Testis (tissue), 3 donors: Measurements from ENCODE around the gene CENPT. TPM values are rescaled to one million over a fixed set of nuclear protein-coding genes. Genes with fewer than 3 reads are reported as not detected.

ENCODE experiments used
- DNase-seq: peaks from one replicate; pipeline ENCODE4 v3.0.0-alpha.2; 2019
- H3K27ac ChIP-seq, 2 donors: fragments of 200-600 bp; sonication (generic); one replicate each; pipeline ENCODE4 v1.5.1; 2019
- H3K27me3 ChIP-seq: fragments of 200-600 bp; sonication (generic); one replicate; pipeline ENCODE4 v1.5.1; 2019
- H3K36me3 ChIP-seq: fragments of 200-600 bp; sonication (generic); one replicate; pipeline ENCODE4 v1.5.1; 2017; ENCODE audit warnings: low read depth; ENCODE audit errors: missing control alignments
- H3K4me1 ChIP-seq: fragments of 200-600 bp; sonication (generic); one replicate; pipeline ENCODE4 v1.5.1; 2019
- H3K4me3 ChIP-seq, 2 donors: fragments of 200-600 bp; sonication (generic); one replicate each; pipeline ENCODE4 v1.5.1; 2017 to 2019
- H3K9me3 ChIP-seq: fragments of 200-600 bp; sonication (generic); one replicate; pipeline ENCODE4 v1.5.1; 2017
- CTCF ChIP-seq, 3 experiments: fragments of 450-650 bp in 2 of 3; fragments of 200-600 bp in 1 of 3; sonication (generic) in 1 of 3; IDR thresholded peaks; one replicate each; pipeline ENCODE4 v1.5.1; 2016 to 2019; ENCODE audit warnings: antibody characterized with exemption in 3 of 3, mild to moderate bottlenecking in 2 of 3, moderate library complexity in 1 of 3
- POLR2A ChIP-seq: fragments of 450-650 bp; IDR thresholded peaks from one replicate; pipeline ENCODE4 v1.6.1; 2017; ENCODE audit warnings: antibody characterized with exemption, mild to moderate bottlenecking, moderate library complexity
- WGBS, 2 donors: methylation state at CpG; one replicate each; pipeline ENCODE4 v1.1.5; 2018; 5-methylcytosine and 5-hydroxymethylcytosine counted together
- intact Hi-C: fragments of 100-400 bp; cut with DNase I; formaldehyde crosslinking; loops from one replicate; pipeline ENCODE4 v1.15.1; 2023; ENCODE audit warnings: low total_unique reads
- polyA plus RNA-seq: library from polyadenylated mRNA; stranded (reverse); fragments of 350-450 nt; fragmentation: Illumina TruSeq; extraction: RNeasy Lipid Tissue Mini Kit (QIAGEN cat#74804); gene quantifications from one replicate; pipeline ENCODE4 v1.2.3, GENCODE V29; 2014; ENCODE audit warnings: low read depth, low replicate concordance; ENCODE audit not compliant: insufficient read depth
- total RNA-seq, 2 donors: library from RNA; depleted of rRNA; stranded (reverse); fragments of >200 nt; gene quantifications; one replicate each; pipeline ENCODE4 v1.2.3, GENCODE V29; 2016

The CENPT gene
- total and polyA plus RNA-seq, 3 donors from 2014 or later = 108 to 154 (median 115) TPM

DNA sequence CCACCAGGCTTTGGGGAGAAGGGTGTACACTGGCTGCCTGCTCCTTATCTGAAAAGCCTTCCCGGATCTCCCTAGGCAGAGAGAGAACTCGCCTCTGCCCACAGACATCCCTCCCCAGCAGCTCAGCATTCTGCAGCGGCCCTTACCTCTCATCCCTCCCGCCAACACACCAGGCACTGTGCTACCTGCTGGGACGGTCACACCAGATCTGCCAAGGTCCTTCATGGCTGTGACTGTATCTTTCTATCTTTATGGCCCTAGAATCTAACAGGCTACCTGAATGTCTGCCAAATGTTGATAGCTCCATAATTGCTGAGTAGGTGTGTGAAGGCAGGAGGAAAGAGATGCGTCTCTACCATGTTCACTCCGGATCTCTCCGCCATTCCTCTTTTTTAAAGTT, 32.9 kb downstream of the CENPT start:
- intact Hi-C loops = no loop called here
- Histone ChIP-seq H3K36me3 (no peaks in the 10 kb centered on the region), H3K27me3 (no peaks in the 10 kb centered on the region), H3K4me3 (no peak overlapping the region), H3K4me1 (no peaks in the 10 kb centered on the region), H3K9me3 (no peaks in the 10 kb centered on the region), H3K27ac (no peak overlapping the region)
- 84 to 92% methylated on average over 4 to 8 of the region's 8 CpGs for WGBS, 2 donors
- TF ChIP-seq CTCF (IDR thresholded peaks at IDR 0.05) (no peak), POLR2A (no peak)
- DNase-seq = no peak

GRCh38 chr16:67811899-67812298, 35.6 kb downstream of the CENPT start:
- 92 to 93% methylated on average over 1 of the region's 1 CpG for WGBS, 2 donors
- Histone ChIP-seq H3K36me3 (no peaks in the 10 kb centered on the region), H3K9me3 (no peaks in the 10 kb centered on the region), H3K27ac (no peak overlapping the region), H3K27me3 (no peaks in the 10 kb centered on the region), H3K4me3 (no peak overlapping the region), H3K4me1 (no peaks in the 10 kb centered on the region)
- intact Hi-C loops = no loop called here
- no peak for TF ChIP-seq CTCF (IDR thresholded peaks at IDR 0.05)
- no peak for DNase-seq

DNA sequence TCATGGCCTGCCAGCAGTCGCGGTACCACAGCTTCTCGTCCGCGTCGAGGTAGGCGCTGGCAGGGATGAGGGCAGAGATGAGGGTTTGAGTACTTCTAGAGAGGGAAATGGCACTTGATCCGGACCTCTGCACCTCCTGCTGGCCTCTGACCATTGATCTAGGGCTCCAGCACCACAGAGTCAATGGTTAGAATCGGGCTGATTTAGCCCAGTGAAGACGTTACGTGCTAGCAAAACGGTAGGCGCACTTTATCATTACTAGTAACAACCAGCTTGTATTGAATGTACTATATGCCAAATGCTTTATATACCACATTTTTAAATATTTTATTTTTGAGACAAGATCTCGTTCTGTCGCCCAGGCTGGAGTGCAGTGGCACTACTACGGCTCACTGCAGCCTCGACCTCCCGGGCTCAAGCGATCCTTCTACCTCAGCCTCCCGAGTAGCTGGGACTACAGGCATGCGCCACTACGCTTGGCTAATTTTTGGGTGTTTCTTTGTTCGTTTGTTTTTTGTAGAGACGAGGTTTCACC, 40.3 kb downstream of the CENPT start:
- TF ChIP-seq CTCF (IDR thresholded peaks at IDR 0.05) (no peak), POLR2A (no peak)
- H3K36me3 ChIP-seq = no peaks in the 10 kb centered on the region
- H3K27me3 ChIP-seq = no peaks in the 10 kb centered on the region
- H3K9me3 ChIP-seq = no peaks in the 10 kb centered on the region
- 22 to 37% methylated on average over 17 to 22 of the region's 24 CpGs for WGBS, 2 donors
- peak overlapping the region in 1 of 2 donors; percentile 64 for H3K27ac ChIP-seq
- H3K4me1 ChIP-seq = peaks cover 8% of the 10 kb centered on the region
- no peak for DNase-seq
- intact Hi-C loops = no loop called here
- H3K4me3 ChIP-seq = peak overlapping the region; percentile 94 to 98

DNA sequence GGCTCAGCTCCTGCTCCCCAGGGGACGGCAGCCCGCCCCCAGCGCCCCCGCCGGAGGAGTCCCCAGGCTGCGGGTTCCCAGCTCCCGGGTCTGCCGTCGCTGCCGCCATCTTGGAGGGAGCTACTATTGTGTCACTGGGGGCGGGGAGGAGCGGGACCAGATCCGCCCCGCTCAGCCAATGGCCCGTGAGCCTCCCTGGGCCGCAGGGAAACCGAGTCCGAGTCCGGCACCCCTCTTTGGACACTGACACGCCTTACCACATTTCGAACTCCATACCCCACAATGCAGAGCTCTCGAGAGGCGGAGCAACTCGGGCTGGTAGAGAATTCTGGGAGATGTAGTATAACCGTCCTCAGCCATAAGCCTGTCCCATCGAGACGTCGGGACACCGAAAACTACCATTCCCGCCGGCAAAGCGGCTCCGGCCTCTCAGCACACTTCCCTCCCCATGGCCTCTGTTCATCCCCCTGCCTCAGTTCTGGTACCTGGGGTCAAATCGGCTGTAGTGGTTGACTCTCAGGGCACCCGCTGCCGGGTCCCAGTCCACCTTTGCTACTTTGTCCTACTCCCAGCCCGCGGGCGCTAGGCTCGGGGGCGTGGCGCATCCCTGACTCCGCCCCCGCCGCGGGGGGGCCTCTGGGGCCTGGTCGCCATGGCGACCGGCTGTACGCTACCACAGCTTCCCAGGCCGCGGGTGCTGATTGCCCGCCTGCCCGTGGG, 40.9 kb downstream of the CENPT start, which contains the start of the genes RANBP10 and TSNAXIP1:
TSS of gene RANBP10 (minus strand) at position 133 of the 720 bp plus-strand sequence. CDS start at position 109, 24 bp downstream.
TSS of gene TSNAXIP1 (plus strand) at position 462 of the 720 bp plus-strand sequence. CDS start 261 bp downstream, outside the sequence.
- TF ChIP-seq CTCF (IDR thresholded peaks at IDR 0.05) (no peak), POLR2A (peak; percentile 61)
- H3K4me1 ChIP-seq = peaks cover 8% of the 10 kb centered on the region
- no peaks in the 10 kb centered on the region for H3K36me3 ChIP-seq
- no peaks in the 10 kb centered on the region for H3K9me3 ChIP-seq
- peak within 1 kb of the TSS; percentile 64 to 70 for H3K27ac ChIP-seq
- intact Hi-C loops = no loop called here
- peak; percentile 98 for DNase-seq
- H3K4me3 ChIP-seq = peak within 1 kb of the TSS; percentile 94 to 98
- WGBS, 2 donors = 0 to 1% methylated on average over 22 to 39 of the region's 54 CpGs
- H3K27me3 ChIP-seq = no peaks in the 10 kb centered on the region
